OCI-LY1 (cell line): ENCODE results near the gene C16orf95.

Experiments
- H2AFZ ChIP-seq: fragments of 200-600 bp; sonication (generic), shearing (Covaris generic); 2 replicates; pipeline ENCODE4 v1.6.0; 2014; ENCODE audit warnings: antibody characterized with exemption, mild to moderate bottlenecking, low read length
- H3F3A ChIP-seq: fragments of 200-600 bp; sonication (generic), shearing (Covaris generic); 2 replicates; pipeline ENCODE4 v1.6.0; 2014; ENCODE audit warnings: mild to moderate bottlenecking, antibody characterized with exemption, low read length, moderate library complexity; ENCODE audit not compliant: insufficient read depth
- H3K27ac ChIP-seq: fragments of 200-600 bp; sonication (generic); 2 replicates; pipeline ENCODE4 v1.5.1; 2014; ENCODE audit warnings: low read length, mixed run types, mild to moderate bottlenecking, low read depth; ENCODE audit not compliant: poor library complexity, severe bottlenecking
- H3K27me3 ChIP-seq: fragments of 200-600 bp; sonication (generic); 2 replicates; pipeline ENCODE4 v1.6.0; 2014; ENCODE audit warnings: antibody characterized with exemption, mild to moderate bottlenecking, low read length, moderate library complexity; ENCODE audit not compliant: insufficient read depth
- H3K36me3 ChIP-seq: fragments of 200-600 bp; sonication (generic); 2 replicates; pipeline ENCODE4 v1.6.1; 2014; ENCODE audit warnings: mild to moderate bottlenecking, antibody characterized with exemption, low read length, moderate library complexity, mixed read lengths; ENCODE audit not compliant: insufficient read depth
- H3K4me1 ChIP-seq: fragments of 200-600 bp; sonication (generic); 2 replicates; pipeline ENCODE4 v1.5.1; 2014; ENCODE audit warnings: mild to moderate bottlenecking, low read length, moderate library complexity; ENCODE audit not compliant: insufficient read depth, severe bottlenecking
- H3K4me2 ChIP-seq: fragments of 200-600 bp; sonication (generic), shearing (Covaris generic); 2 replicates; pipeline ENCODE4 v1.6.1; 2014; ENCODE audit warnings: low read length
- H3K4me3 ChIP-seq: fragments of 200-600 bp; sonication (generic); 2 replicates; pipeline ENCODE4 v1.5.1; 2014; ENCODE audit warnings: low read length, low read depth, mild to moderate bottlenecking, mixed read lengths; ENCODE audit not compliant: poor library complexity, severe bottlenecking
- H3K79me2 ChIP-seq: fragments of 200-600 bp; shearing (Covaris generic); 2 replicates; pipeline ENCODE4 v1.6.1; 2016; ENCODE audit warnings: mixed run types, low read length, mixed read lengths; ENCODE audit not compliant: insufficient read depth
- H3K9ac ChIP-seq: fragments of 200-600 bp; sonication (generic), shearing (Covaris generic); 2 replicates; pipeline ENCODE4 v1.6.1; 2014; ENCODE audit warnings: mild to moderate bottlenecking, low read length, mixed read lengths
- H3K9me2 ChIP-seq: fragments of 200-600 bp; sonication (generic), shearing (Covaris generic); 2 replicates; pipeline ENCODE4 v1.6.1; 2014; ENCODE audit warnings: low read depth, mild to moderate bottlenecking, low read length, mixed read lengths
- H3K9me3 ChIP-seq: fragments of 200-600 bp; shearing (Covaris generic); 2 replicates; pipeline ENCODE4 v1.6.1; 2014; ENCODE audit warnings: low read length, mixed read lengths
- H4K20me1 ChIP-seq: fragments of 200-600 bp; sonication (generic), shearing (Covaris generic); 2 replicates; pipeline ENCODE4 v1.6.0; 2016; ENCODE audit warnings: mild to moderate bottlenecking, low read length; ENCODE audit not compliant: insufficient read depth
- CTCF ChIP-seq: fragments of 200-600 bp; sonication (generic), shearing (Covaris generic); IDR thresholded peaks from 2 replicates; pipeline ENCODE4 v1.5.1; 2017; ENCODE audit warnings: mild to moderate bottlenecking, antibody characterized with exemption, low read length, moderate library complexity, mixed read lengths
- EZH2 ChIP-seq: fragments of 200-600 bp; sonication (generic), shearing (Covaris generic); IDR thresholded peaks from 2 replicates; pipeline ENCODE4 v1.8.0; 2017; ENCODE audit warnings: borderline replicate concordance, mixed run types, mild to moderate bottlenecking, antibody characterized with exemption, low read length, moderate library complexity, mixed read lengths

C16orf95 gene

GRCh38 chr16:87253536-87253935 is 63.7 kb downstream of the C16orf95 start:
- no peaks in the 10 kb centered on the region for H3F3A ChIP-seq
- no peak for TF ChIP-seq EZH2
- no peak for TF ChIP-seq CTCF
- no peaks in the 10 kb centered on the region for H3K79me2 ChIP-seq
- no peak overlapping the region for H3K4me2 ChIP-seq
- no peak overlapping the region for H3K27ac ChIP-seq
- H3K27me3 ChIP-seq, result 0 out of 2 replicates have a peak, but pooled peaks cover 3% of the 10 kb centered on the region
- H3K9me2 ChIP-seq, result no peaks in the 10 kb centered on the region
- no peak overlapping the region for H2AFZ ChIP-seq
- H3K9me3 ChIP-seq, result no peaks in the 10 kb centered on the region
- H3K36me3 ChIP-seq, result no peaks in the 10 kb centered on the region
- no peak overlapping the region for H3K9ac ChIP-seq
- H4K20me1 ChIP-seq, result no peaks in the 10 kb centered on the region
- no peak overlapping the region for H3K4me3 ChIP-seq
- no peaks in the 10 kb centered on the region for H3K4me1 ChIP-seq
